Loucy (cell line): ENCODE results near the gene UNKL.

ENCODE experiments used
- H2AFZ ChIP-seq: fragments of 200-600 bp; sonication (generic); 2 replicates; pipeline ENCODE4 v1.6.0; 2016; ENCODE audit warnings: antibody characterized with exemption, mild to moderate bottlenecking, low read length, moderate library complexity
- H3F3A ChIP-seq: fragments of 200-600 bp; 2 replicates; pipeline ENCODE4 v1.6.0; 2016; ENCODE audit warnings: antibody characterized with exemption, low read depth, mild to moderate bottlenecking
- H3K27me3 ChIP-seq: fragments of 200-600 bp; sonication (generic); 2 replicates; pipeline ENCODE4 v1.6.1; 2014; ENCODE audit warnings: low read length, mild to moderate bottlenecking; ENCODE audit not compliant: insufficient read depth, poor library complexity, severe bottlenecking
- H3K36me3 ChIP-seq: fragments of 200-600 bp; sonication (generic); 2 replicates; pipeline ENCODE4 v1.6.1; 2016; ENCODE audit warnings: low read length; ENCODE audit not compliant: insufficient read depth
- H3K4me1 ChIP-seq: fragments of 200-600 bp; sonication (generic); 2 replicates; pipeline ENCODE4 v1.5.1; 2014; ENCODE audit warnings: low read length, mild to moderate bottlenecking; ENCODE audit not compliant: insufficient read depth, poor library complexity, severe bottlenecking
- H3K4me2 ChIP-seq: fragments of 200-600 bp; sonication (generic); 2 replicates; pipeline ENCODE4 v1.6.0; 2014; ENCODE audit warnings: antibody characterized with exemption, low read length, low read depth, mild to moderate bottlenecking; ENCODE audit not compliant: poor library complexity, severe bottlenecking
- H3K4me3 ChIP-seq: fragments of 200-600 bp; sonication (generic); 2 replicates; pipeline ENCODE4 v1.5.1; 2014; ENCODE audit warnings: low read length, mild to moderate bottlenecking, mixed read lengths; ENCODE audit not compliant: poor library complexity, severe bottlenecking
- H3K79me2 ChIP-seq: fragments of 200-600 bp; sonication (generic); 2 replicates; pipeline ENCODE4 v1.6.1; 2014; ENCODE audit warnings: low read length; ENCODE audit not compliant: insufficient read depth
- H3K9ac ChIP-seq: fragments of 200-600 bp; sonication (generic); 2 replicates; pipeline ENCODE4 v1.6.0; 2014; ENCODE audit warnings: mild to moderate bottlenecking, low read depth, low read length, moderate library complexity; ENCODE audit not compliant: poor library complexity, severe bottlenecking
- H3K9me2 ChIP-seq: fragments of 200-600 bp; sonication (generic); replicated peaks from 2 replicates; pipeline ENCODE4 v1.6.1; 2016; ENCODE audit warnings: low read depth, low read length, mixed read lengths
- H3K9me3 ChIP-seq: fragments of 200-600 bp; sonication (generic); 2 replicates; pipeline ENCODE4 v1.6.1; 2014; ENCODE audit warnings: mild to moderate bottlenecking, antibody characterized with exemption, low read length, low read depth; ENCODE audit not compliant: insufficient read depth
- H4K20me1 ChIP-seq: fragments of 200-600 bp; sonication (generic); 2 replicates; pipeline ENCODE4 v1.6.0; 2014; ENCODE audit warnings: antibody characterized with exemption, low read length, mild to moderate bottlenecking; ENCODE audit not compliant: insufficient read depth, poor library complexity, severe bottlenecking
- EZH2phosphoT487 ChIP-seq: fragments of 200-600 bp; IDR thresholded peaks from 2 replicates; pipeline ENCODE4 v1.6.1; 2018; ENCODE audit warnings: antibody characterized with exemption, mild to moderate bottlenecking, moderate library complexity, borderline replicate concordance
- TF ChIP-seq, protein P1 (sequence below): fragments of 200-600 bp; sonication (generic); conservative IDR thresholded peaks from 2 replicates; pipeline ENCODE4 v1.5.1; 2014; ENCODE audit warnings: mild to moderate bottlenecking, antibody characterized with exemption, low read length

UNKL gene

DNA sequence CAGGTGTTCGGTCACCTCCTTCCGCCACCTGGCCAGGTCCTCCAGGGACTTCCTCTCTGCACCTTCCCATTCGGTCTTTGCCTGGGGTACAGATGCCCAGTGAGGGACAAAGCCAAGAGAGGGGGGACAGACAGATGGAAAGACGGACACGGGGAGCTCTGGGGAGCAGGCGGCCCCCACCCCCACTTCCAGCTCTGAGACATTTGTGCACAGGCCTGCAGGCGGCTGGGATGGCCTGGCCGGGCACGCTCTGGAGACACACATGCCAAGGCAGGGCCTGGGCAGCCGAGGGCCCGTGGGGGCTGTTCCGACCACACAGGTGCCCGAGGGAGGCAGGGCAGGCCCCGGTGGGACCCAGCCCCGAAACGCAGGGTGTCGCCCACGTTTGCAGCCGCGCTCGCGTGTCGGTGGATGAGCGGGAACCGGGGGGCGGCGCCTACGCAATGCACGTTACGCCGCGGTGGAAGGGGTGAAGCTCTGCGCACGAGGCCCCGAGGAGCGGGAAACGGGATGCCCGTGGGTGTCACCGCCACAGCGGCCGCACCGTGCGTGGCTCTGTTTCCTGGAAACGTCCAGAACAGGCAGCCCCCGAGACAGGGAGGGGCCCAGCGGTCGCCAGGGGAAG is 22.3 kb upstream of the UNKL start:
- no peak for TF ChIP-seq EZH2phosphoT487
- TF ChIP-seq, protein P1, sequence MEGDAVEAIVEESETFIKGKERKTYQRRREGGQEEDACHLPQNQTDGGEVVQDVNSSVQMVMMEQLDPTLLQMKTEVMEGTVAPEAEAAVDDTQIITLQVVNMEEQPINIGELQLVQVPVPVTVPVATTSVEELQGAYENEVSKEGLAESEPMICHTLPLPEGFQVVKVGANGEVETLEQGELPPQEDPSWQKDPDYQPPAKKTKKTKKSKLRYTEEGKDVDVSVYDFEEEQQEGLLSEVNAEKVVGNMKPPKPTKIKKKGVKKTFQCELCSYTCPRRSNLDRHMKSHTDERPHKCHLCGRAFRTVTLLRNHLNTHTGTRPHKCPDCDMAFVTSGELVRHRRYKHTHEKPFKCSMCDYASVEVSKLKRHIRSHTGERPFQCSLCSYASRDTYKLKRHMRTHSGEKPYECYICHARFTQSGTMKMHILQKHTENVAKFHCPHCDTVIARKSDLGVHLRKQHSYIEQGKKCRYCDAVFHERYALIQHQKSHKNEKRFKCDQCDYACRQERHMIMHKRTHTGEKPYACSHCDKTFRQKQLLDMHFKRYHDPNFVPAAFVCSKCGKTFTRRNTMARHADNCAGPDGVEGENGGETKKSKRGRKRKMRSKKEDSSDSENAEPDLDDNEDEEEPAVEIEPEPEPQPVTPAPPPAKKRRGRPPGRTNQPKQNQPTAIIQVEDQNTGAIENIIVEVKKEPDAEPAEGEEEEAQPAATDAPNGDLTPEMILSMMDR, result no peak
- Histone ChIP-seq H3K4me2 (no peak overlapping the region), H3K9me2 (no peaks in the 10 kb centered on the region), H3F3A (no peaks in the 10 kb centered on the region), H3K9me3 (no peaks in the 10 kb centered on the region), H3K9ac (no peak overlapping the region), H3K27me3 (no peaks in the 10 kb centered on the region), H3K36me3 (no peaks in the 10 kb centered on the region), H4K20me1 (no peaks in the 10 kb centered on the region), H3K79me2 (no peaks in the 10 kb centered on the region), H2AFZ (no peak overlapping the region), H3K4me1 (no peaks in the 10 kb centered on the region), H3K4me3 (no peak overlapping the region)

DNA sequence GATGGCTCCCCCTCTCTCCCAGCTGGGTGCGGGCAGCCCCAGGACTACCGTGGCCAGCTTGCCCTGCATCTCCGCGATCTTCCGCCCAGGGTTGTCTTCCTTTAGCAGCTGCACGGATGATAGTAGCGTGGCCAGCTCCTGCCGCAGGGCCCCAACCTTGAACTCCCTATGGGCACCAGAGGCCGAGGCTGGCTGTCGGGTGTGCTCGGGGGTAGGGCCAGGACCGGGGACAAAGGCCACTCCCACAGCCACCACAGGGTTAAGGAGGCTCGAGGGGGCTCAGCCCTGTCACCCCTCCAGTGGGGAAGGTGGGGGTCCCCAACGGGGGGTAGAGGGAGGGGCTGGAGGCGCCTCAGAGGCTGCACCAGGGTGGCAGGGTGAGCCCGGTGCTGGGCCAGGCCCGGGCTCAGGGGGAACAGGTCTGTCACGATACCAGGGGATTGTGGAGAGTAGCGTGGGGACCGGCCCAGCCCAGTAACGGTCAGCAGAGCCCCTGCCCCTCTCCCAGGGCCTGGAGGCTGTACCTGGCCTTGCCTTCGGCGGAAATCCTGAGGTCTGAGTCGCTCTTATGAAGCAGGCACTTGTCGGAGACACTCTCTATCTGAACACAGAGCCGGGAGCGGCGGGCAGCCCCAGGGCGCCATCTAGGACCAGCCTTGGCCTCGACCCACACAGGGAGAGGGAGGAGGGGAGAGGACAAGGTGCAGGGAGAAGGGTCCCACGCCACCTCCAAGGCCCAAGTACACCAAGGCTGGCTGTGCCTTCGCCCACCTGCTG is 21.6 kb upstream of the UNKL start:
- Histone ChIP-seq H3K36me3 (no peaks in the 10 kb centered on the region), H3K79me2 (no peaks in the 10 kb centered on the region), H3K4me3 (no peak overlapping the region), H3K4me2 (no peak overlapping the region), H4K20me1 (no peaks in the 10 kb centered on the region), H3K4me1 (no peaks in the 10 kb centered on the region), H3K9me3 (no peaks in the 10 kb centered on the region), H3K9me2 (no peaks in the 10 kb centered on the region), H2AFZ (no peak overlapping the region), H3K27me3 (no peaks in the 10 kb centered on the region), H3K9ac (no peak overlapping the region), H3F3A (no peaks in the 10 kb centered on the region)
- TF ChIP-seq, protein P1, result no peak
- TF ChIP-seq EZH2phosphoT487, result no peak

DNA sequence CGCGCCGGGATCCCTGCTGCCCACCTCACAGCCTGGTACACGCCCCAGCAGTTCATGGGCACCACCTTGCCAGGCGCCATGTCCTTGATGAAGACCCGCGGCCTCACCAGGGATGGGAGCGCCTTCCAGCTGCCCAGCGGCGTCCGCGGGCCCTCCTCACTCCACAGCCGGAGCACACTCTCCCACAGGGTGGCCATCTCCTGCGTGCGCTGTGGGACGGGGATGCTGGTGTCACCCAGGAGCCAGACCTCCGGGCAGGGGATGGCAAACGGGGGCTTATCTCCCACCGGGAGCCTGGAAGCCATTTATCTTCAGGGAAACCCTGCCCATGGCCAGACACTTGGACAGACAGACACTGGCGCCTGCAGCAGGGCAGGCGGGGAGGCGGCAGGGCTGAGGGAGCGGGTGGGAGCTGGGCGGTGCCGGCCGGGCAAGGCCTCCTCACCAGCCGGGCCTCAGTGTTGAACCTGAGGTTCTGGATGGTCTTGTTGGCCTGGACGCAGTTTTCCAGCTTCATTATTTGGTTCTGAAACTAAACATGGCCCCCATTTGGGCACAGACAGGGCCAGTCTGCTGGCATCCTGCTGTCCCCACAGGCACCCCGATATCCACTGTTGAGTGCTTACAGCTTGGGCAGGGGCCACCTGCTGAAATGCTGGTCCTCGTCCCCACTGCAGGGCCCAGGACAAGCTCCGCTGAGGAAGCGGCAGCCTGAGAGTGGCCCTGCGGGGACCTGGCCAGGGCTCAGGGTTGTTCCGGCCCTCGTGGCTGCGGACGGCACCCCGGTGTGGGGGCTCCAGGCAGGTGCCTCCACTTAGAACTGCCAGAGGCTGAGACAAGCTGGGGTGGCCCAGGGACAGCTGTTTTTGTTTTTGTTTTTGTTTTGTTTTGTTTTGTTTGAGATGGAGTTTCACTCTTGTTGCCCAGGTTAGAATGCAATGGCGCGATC is 20.4 kb upstream of the UNKL start:
- Histone ChIP-seq H3F3A (no peaks in the 10 kb centered on the region), H3K79me2 (no peaks in the 10 kb centered on the region), H3K4me1 (no peaks in the 10 kb centered on the region), H3K9me3 (no peaks in the 10 kb centered on the region), H3K4me3 (no peak overlapping the region), H3K36me3 (no peaks in the 10 kb centered on the region), H3K9me2 (no peaks in the 10 kb centered on the region), H3K27me3 (no peaks in the 10 kb centered on the region), H3K9ac (no peak overlapping the region), H2AFZ (no peak overlapping the region), H3K4me2 (no peak overlapping the region), H4K20me1 (no peaks in the 10 kb centered on the region)
- TF ChIP-seq EZH2phosphoT487, result no peak
- TF ChIP-seq, protein P1, result no peak
